Stimulated activated CD8-positive, alpha-beta memory T cell treated with anti-CD3 and anti-CD28 coated beads, Interleukin-7, amount 100 ng/mL, for 4 hours (primary cell): ENCODE measurements around the gene MPST.
"Not testable (repeated sequence)": the region's sequence is repeated elsewhere in the genome, so short reads cannot be mapped to it uniquely, and the experiment has no call there.

Experiments used
- DNase-seq, 2 donors: peaks; one replicate each; pipeline ENCODE4 v3.0.0-alpha.2; 2020; ENCODE audit warnings: low read depth in 2 of 2

Gene MPST

GRCh38 chr22:37060801-37061610 lies 41.5 kb downstream of the MPST start:
- DNase-seq, result no peak

- DNase-seq, result no peak
Measured at GRCh38 chr22:37061611-37062375, 42.3 kb downstream of the MPST start.

- DNase-seq, result no peak
Measured at GRCh38 chr22:37062376-37062675, 42.8 kb downstream of the MPST start.

- no peak for DNase-seq
Measured at GRCh38 chr22:37062702-37063381, 43.3 kb downstream of the MPST start.

DNA sequence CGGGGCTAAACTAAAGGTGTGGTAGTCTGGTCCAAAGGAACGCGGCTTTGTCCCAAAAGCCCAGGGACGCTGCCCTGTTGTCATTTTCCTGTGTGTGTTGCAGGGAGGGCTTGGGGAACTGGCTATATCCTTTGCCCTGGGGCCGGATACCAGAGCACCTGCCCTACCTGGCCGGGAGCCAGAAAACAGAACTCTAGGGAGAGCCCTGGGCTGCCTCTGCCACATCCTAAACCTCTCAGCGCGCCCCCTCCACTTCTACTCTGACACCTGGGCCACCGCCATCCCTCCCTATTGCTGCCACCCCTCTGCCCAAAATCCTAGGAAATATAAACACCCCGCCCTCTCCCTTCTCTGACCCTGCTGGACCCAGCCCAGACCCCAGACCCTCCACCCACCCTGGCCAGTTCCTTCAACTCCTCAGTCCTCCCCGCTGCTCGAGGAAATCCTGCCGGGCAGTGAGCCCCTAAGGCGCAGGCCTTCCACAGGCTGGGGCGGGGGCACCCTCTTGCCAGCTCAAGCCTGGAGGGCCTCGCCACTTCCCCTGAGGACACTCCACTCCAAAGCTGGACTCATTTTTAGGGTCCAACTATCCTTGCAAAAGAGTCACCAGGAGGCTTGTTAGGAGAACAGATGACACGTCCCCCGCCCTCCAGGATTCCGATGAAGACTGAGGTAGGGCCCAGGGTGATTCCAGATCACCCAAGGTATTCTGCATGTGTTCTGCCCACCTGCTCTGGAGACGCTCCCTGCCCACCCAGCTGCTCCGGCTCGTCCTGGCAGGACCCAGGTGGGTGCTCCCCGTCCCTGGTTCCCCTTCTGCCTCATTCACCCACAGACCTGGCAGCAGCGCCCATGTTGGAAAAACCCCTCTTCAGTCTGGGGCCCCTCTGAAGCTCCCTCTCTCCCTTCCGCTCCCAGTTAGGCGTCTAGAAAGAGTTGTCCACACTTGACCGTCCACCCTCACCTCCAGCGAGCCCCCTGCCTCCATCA lies 44.2 kb downstream of the MPST start:
- DNase-seq, result no peak

DNA sequence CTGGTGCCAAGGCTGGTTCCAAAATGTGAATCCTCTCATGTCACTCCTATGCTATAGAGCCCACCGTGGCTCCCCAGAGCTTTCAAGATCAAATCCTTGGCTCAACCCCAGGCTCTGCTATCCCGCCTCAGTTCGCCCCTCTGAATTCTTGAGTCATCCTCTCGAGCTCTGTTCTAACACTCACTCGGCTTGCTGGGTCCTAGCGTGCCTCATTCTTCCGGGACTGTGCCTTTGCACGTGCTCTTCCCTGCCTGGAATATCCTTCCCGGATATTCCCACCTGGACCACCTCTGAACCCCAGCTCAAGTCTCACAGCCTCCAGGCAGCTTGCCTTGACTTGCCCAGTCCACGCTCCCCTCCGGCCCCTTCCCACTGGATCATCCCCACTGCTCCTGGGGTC lies 45.0 kb downstream of the MPST start:
- DNase-seq, result no peak

DNA sequence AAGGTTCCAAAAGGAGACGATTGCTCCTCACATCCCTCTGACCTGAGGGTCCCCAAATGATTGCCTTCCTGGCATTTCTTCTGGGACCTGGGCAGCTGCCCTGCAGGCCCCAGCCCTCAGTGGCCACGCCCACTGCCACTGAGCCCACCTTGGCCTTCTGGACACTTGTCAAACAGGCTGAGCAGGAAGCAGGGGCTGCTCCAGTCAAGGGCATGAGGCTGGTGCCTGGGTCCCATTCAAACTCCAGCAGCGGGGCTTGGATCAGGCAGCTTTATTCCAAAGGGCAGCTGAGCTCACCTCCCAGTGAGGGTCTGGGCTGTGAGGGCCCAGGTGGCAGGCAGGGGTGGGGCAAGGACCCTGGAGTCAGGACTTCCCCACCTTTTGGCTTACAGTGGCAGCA lies 45.6 kb downstream of the MPST start:
- DNase-seq, result no peak

- DNase-seq, result no peak
Measured at GRCh38 chr22:37065961-37066360, 46.4 kb downstream of the MPST start.

- DNase-seq, result no peak
Measured at GRCh38 chr22:37067428-37067827, 47.9 kb downstream of the MPST start.

DNA sequence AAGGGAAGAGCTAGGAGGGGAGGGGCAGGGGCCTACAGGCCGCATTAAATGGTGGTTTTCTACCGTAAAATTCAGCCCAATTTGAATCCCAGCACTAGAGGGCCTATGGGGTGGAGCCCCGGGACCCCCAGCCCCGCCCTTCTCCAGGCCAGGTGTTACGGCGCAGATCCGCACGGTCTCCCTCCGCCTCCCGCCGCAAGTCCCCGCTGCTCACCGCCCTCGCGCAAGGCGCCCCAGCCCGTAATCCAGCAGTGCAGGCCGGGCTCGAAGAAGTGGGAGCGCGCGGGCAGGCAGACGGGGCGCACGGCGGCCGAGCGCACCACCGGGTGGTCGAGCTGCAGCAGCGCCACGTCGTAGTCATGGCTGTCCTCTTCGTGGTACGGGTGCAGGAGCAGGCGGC lies 49.3 kb downstream of the MPST start:
- no peak for DNase-seq

DNA sequence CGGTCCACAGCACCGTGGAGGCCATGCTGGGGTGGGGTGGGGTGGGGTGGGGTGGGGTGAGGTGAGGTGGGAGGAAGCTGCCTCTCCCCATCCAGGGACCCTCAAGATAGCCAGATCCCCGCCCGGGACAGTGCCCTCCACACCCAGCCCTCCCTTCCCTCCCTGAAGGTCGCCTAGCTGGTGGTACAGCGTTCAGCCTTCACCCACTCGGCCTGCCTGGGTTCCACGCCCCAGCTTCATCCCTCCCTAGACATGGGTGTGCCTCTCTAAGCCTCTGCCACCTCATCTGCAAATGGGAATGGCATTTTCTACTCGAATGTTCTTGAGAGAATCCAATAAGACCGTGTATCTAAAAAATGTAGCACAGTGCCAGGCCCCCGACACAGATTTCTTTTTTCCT lies 49.8 kb downstream of the MPST start:
- DNase-seq, result no peak

DNA sequence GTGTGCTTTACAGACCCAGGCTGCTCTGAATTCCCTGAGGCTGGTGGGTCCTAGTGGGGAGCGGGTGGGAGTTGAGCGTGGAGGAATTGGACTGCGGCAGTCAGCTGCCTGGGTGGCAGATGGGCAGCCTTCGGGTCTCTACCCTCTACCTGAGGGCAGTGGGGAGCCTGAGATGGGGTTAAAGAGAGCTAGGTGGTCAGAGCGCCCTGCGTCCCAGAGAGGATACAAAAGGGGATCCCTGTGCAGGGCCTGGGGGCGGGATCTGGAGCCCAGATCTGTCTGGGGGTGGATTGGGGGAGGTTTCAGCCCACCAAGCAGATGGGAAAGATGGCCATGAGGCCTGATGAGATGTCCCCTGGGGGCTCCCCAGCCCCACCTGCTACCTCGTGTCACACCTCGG lies 50.2 kb downstream of the MPST start:
- no peak for DNase-seq

GRCh38 chr22:37070334-37070733 lies 50.8 kb downstream of the MPST start:
- DNase-seq, result no peak

DNA sequence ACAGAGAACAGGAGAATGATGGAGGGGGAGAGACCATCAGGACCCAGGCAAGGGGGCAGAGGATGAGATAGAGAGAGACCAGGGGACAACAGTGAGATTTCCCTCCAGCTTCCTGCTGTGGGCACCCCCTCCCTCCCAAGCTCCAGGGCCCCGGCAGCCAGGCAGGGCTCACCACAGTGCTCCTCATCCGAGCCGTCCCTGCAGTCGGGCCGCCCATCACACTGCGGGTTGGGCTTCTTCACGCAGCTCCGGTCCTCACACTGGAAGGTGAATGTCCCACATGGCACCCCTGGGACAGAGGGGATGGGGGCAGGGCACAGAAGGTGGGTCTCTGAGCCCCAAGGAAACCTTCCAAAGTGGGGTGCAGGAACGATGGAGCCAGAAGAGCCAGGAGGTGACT lies 51.2 kb downstream of the MPST start:
- DNase-seq, result no peak

GRCh38 chr22:37071850-37072592 lies 52.5 kb downstream of the MPST start:
- DNase-seq, result not testable (repeated sequence)

- no peak for DNase-seq
Measured at GRCh38 chr22:37072673-37073072, 53.1 kb downstream of the MPST start.

- no peak for DNase-seq
Measured at GRCh38 chr22:37074537-37074936, 55.0 kb downstream of the MPST start.

GRCh38 chr22:37075046-37075445 lies 55.5 kb downstream of the MPST start:
- DNase-seq, result no peak

DNA sequence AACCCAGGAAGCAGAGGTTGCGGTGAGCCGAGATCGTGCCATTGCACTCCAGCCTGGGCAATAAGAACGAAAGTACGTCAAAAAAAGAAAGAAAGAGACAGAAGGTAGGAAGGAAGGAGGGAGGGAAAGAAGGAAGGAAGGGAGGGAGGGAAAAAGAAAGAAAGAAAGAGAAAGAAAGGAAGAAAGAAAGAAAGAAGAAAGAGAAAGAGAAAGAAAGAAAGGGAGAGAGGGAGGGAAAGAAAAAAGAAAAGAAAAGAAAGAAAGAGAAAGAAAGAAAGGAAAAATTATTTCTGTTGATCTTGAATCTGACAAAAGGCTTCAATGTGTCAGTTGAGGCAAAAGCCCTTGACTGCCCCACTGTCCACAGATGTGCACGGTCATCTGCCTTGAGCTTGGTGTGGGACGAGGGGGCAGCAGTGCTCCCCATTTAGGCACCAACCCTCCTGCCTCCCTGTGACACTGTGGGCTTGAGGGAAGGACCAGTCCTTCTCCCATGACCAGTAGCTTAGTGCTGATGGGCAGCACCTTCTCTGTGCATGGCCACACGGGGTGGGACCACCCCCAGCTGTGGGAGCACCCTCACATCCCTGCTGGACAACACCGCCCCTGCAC lies 56.4 kb downstream of the MPST start:
- DNase-seq, result no peak

- peak; percentile 71 to 77 for DNase-seq
Measured at GRCh38 chr22:37077802-37078448, 58.4 kb downstream of the MPST start.
